SK-N-SH (cell line): ENCODE results near the gene TLE1. TPM values are rescaled to one million over a fixed set of nuclear protein-coding genes. Genes with fewer than 3 reads are reported as not detected.

ENCODE experiments used
- CTCF ChIA-PET: fragments of 300-600, 350-600 bp; formaldehyde crosslinking; extraction: SDS; loops from one replicate; lab custom pipeline; 2021; lab: Yijun Ruan, JAX
- POLR2A ChIA-PET: fragments of 350-600 bp; sonication (Branson Sonifier 250); formaldehyde crosslinking; extraction: SDS; loops from one replicate; lab custom pipeline; 2020; ENCODE audit warnings: antibody characterized with exemption, inconsistent platforms; lab: Yijun Ruan, JAX
- DNase-seq: peaks from one replicate; pipeline ENCODE4 v3.0.0; 2012
- H2AFZ ChIP-seq: fragments of 200-600 bp; sonication (generic); 2 replicates; pipeline ENCODE4 v1.8.1; 2016; ENCODE audit warnings: antibody characterized with exemption, mild to moderate bottlenecking, low read depth
- H3F3A ChIP-seq: fragments of 200-600 bp; sonication (generic); replicated peaks from 2 replicates; pipeline ENCODE3; 2016; ENCODE audit warnings: antibody characterized with exemption, mild to moderate bottlenecking; ENCODE audit not compliant: insufficient read depth
- H3K27ac ChIP-seq, 2 experiments: fragments of 200-500 bp in 1 of 2; fragments of 200-600 bp in 1 of 2; sonication (Bioruptor generic) in 1 of 2; sonication (generic), shearing (Covaris generic) in 1 of 2; 2 replicates each; pipeline versions ENCODE4 v1.5.1 to v1.6.1; 2014 to 2016; ENCODE audit warnings: low read depth in 2 of 2, inconsistent platforms in 1 of 2, low read length in 1 of 2, mild to moderate bottlenecking in 1 of 2, mixed read lengths in 1 of 2
- H3K27me3 ChIP-seq: fragments of 200-600 bp; sonication (generic), shearing (Covaris generic); 2 replicates; pipeline ENCODE4 v1.6.1; 2016; ENCODE audit warnings: mixed run types; ENCODE audit not compliant: insufficient read depth
- H3K36me3 ChIP-seq, 2 experiments: fragments of 200-500 bp in 1 of 2; fragments of 200-600 bp in 1 of 2; sonication (Bioruptor generic) in 1 of 2; sonication (generic) in 1 of 2; replicated peaks in 1 of 2; 2 replicates each; pipeline versions ENCODE3 to v1.5.1; 2014 to 2016; ENCODE audit warnings: low read length in 1 of 2, mild to moderate bottlenecking in 1 of 2; ENCODE audit not compliant: insufficient read depth in 2 of 2, control insufficient read depth in 1 of 2
- H3K4me1 ChIP-seq, 2 experiments: fragments of 200-500 bp in 1 of 2; fragments of 200-600 bp in 1 of 2; sonication (Bioruptor generic) in 1 of 2; sonication (generic), shearing (Covaris generic) in 1 of 2; 2 replicates each; pipeline versions ENCODE4 v1.5.1 to v1.6.1; 2014 to 2016; ENCODE audit warnings: low read depth in 1 of 2, low read length in 1 of 2, mixed run types in 1 of 2; ENCODE audit not compliant: insufficient read depth in 2 of 2, control insufficient read depth in 1 of 2
- H3K4me2 ChIP-seq: fragments of 200-600 bp; sonication (generic), shearing (Covaris generic); 2 replicates; pipeline ENCODE4 v1.6.1; 2017; ENCODE audit warnings: mixed run types
- H3K4me3 ChIP-seq, 2 experiments: fragments of 200-500 bp in 1 of 2; fragments of 200-600 bp in 1 of 2; sonication (Bioruptor generic) in 1 of 2; sonication (generic), shearing (Covaris generic) in 1 of 2; 2 replicates each; pipeline versions ENCODE4 v1.5.1 to v1.8.1; 2014 to 2016; ENCODE audit warnings: low read depth in 2 of 2, inconsistent platforms in 1 of 2, low read length in 1 of 2, mild to moderate bottlenecking in 1 of 2, mixed read lengths in 1 of 2, moderate library complexity in 1 of 2
- H3K79me2 ChIP-seq: fragments of 200-600 bp; sonication (generic); 2 replicates; pipeline ENCODE4 v1.8.1; 2017; ENCODE audit warnings: mild to moderate bottlenecking; ENCODE audit not compliant: insufficient read depth
- H3K9ac ChIP-seq: fragments of 200-600 bp; sonication (generic); 2 replicates; pipeline ENCODE4 v1.6.1; 2017; ENCODE audit warnings: mixed run types
- H3K9me2 ChIP-seq: fragments of 200-600 bp; sonication (generic); 2 replicates; pipeline ENCODE4 v1.6.1; 2017; ENCODE audit warnings: mixed run types
- H3K9me3 ChIP-seq: fragments of 200-600 bp; sonication (generic); 2 replicates; pipeline ENCODE4 v1.6.1; 2017; ENCODE audit warnings: mixed run types, mild to moderate bottlenecking, moderate library complexity
- H4K20me1 ChIP-seq: fragments of 200-600 bp; sonication (generic); 2 replicates; pipeline ENCODE4 v1.6.1; 2017; ENCODE audit warnings: mild to moderate bottlenecking, mixed run types; ENCODE audit not compliant: insufficient read depth
- EP300 ChIP-seq, 2 experiments: IDR thresholded peaks; 2 replicates each; pipeline versions ENCODE4 v1.4.0 to v1.6.1; 2012; ENCODE audit warnings: borderline replicate concordance in 1 of 2, low read depth in 1 of 2, low read length in 1 of 2
- EZH2phosphoT487 ChIP-seq: fragments of 200-600 bp; sonication (generic); IDR thresholded peaks from 2 replicates; pipeline ENCODE4 v1.6.1; 2017; ENCODE audit warnings: low read depth, mixed run types, mild to moderate bottlenecking, antibody characterized with exemption, moderate library complexity, borderline replicate concordance
- FOSL2 ChIP-seq: IDR thresholded peaks from 2 replicates; pipeline ENCODE4 v1.4.0; 2012; ENCODE audit warnings: low read depth, mild to moderate bottlenecking, moderate library complexity, borderline replicate concordance
- FOXJ3 ChIP-seq: sonication (generic); formaldehyde crosslinking; IDR thresholded peaks from 2 replicates; pipeline ENCODE4 v1.5.1; 2020; ENCODE audit warnings: mild to moderate bottlenecking, missing genetic modification reagents
- GATA2 ChIP-seq: sonication (generic); formaldehyde crosslinking; IDR thresholded peaks from 2 replicates; pipeline ENCODE4 v1.5.0; 2020; ENCODE audit warnings: mild to moderate bottlenecking, missing genetic modification reagents
- IRF3 ChIP-seq: fragments of 150-350 bp; IDR thresholded peaks from 2 replicates; pipeline ENCODE4 v1.6.1; 2016; ENCODE audit warnings: mild to moderate bottlenecking, low read depth, low read length
- MEF2A ChIP-seq: IDR thresholded peaks from 2 replicates; pipeline ENCODE4 v1.4.0; 2012; ENCODE audit warnings: low read depth, borderline replicate concordance
- MXI1 ChIP-seq: IDR thresholded peaks from 2 replicates; pipeline ENCODE4 v1.6.1; 2012; ENCODE audit warnings: mild to moderate bottlenecking, low read depth, low read length, improper control_type of control experiment
- NFIC ChIP-seq: IDR thresholded peaks from 2 replicates; pipeline ENCODE4 v1.4.0; 2012; ENCODE audit warnings: borderline replicate concordance
- RFX5 ChIP-seq: IDR thresholded peaks from 2 replicates; pipeline ENCODE4 v1.6.1; 2012; ENCODE audit warnings: mild to moderate bottlenecking, improper control_type of control experiment, low read length
- SIN3A ChIP-seq: IDR thresholded peaks from 2 replicates; pipeline ENCODE4 v1.6.1; 2012; ENCODE audit warnings: low read depth, mild to moderate bottlenecking, low read length, moderate library complexity, borderline replicate concordance
- SMC3 ChIP-seq: IDR thresholded peaks from 2 replicates; pipeline ENCODE4 v1.6.1; 2012; ENCODE audit warnings: low read depth, low read length, improper control_type of control experiment
- TAF1 ChIP-seq: IDR thresholded peaks from 2 replicates; pipeline ENCODE4 v1.6.1; 2012; ENCODE audit warnings: low read depth, mild to moderate bottlenecking, low read length, moderate library complexity, borderline replicate concordance
- TCF12 ChIP-seq: IDR thresholded peaks from 2 replicates; pipeline ENCODE4 v1.4.0; 2012
- USF1 ChIP-seq: IDR thresholded peaks from 2 replicates; pipeline ENCODE4 v1.4.0; 2012; ENCODE audit warnings: low read depth, borderline replicate concordance
- YY1 ChIP-seq: IDR thresholded peaks from 2 replicates; pipeline ENCODE4 v1.4.0; 2012; ENCODE audit warnings: low read depth, mild to moderate bottlenecking
- WGBS: methylation state at CpG from one replicate; pipeline ENCODE4 v1.1.6; 2017; ENCODE audit warnings: low lambda C conversion rate; 5-methylcytosine and 5-hydroxymethylcytosine counted together
- polyA plus RNA-seq, 3 experiments: library from polyadenylated mRNA; depleted of rRNA; stranded (reverse); fragments of >200 nt; gene quantifications; 2 replicates each; pipeline ENCODE4 v1.2.3, GENCODE V29; 2012

The TLE1 gene
- polyA plus RNA-seq, 1 of the 3 experiments (the other 2 are of a cell fraction): 33.0 TPM

- Histone ChIP-seq H3K9me2 (no peaks in the 10 kb centered on the region), H3K79me2 (no peaks in the 10 kb centered on the region), H2AFZ (no peak overlapping the region), H3K4me3 (no peak overlapping the region), H3K9me3 (no peaks in the 10 kb centered on the region), H3K27me3 (no peaks in the 10 kb centered on the region), H3K36me3 (peaks cover 4 to 12% of the 10 kb centered on the region in 2 experiments), H3K4me2 (no peak overlapping the region), H3K9ac (no peak overlapping the region)
- DNase-seq: no peak
- WGBS: 95% methylated on average over 13 of the region's 13 CpGs
- CTCF ChIA-PET: interaction anchor here (1.1 kb wide), 1 partner anchor 64 kb away, joined by 4 read pairs; no protein-coding TSS in a partner anchor
- no peak for TF ChIP-seq RFX5
- no peak for TF ChIP-seq EZH2phosphoT487
- no peak for TF ChIP-seq TCF12
- no peak for TF ChIP-seq FOSL2
- no peak for TF ChIP-seq SIN3A
- no peak for TF ChIP-seq YY1
- TF ChIP-seq TAF1: no peak
- TF ChIP-seq SMC3: no peak
- no peak for TF ChIP-seq GATA2
- TF ChIP-seq IRF3: no peak
- TF ChIP-seq MEF2A: no peak
- TF ChIP-seq NFIC: no peak
- TF ChIP-seq MXI1: no peak
- no peak for TF ChIP-seq USF1
- no peak for TF ChIP-seq FOXJ3 (CRISPR knock-in tag)
- TF ChIP-seq, all 33 proteins: peak for 0
- POLR2A ChIA-PET: interaction anchor here (0.6 kb wide), 2 partner anchors 960 to 1782 kb away, joined by 3 read pairs; no protein-coding TSS in a partner anchor
- peaks cover 0 to 2% of the 10 kb centered on the region in 2 experiments; a peak in 1 of 4 replicates for H3K4me1 ChIP-seq
- H3F3A ChIP-seq: no peaks in the 10 kb centered on the region
- no peaks in the 10 kb centered on the region for H4K20me1 ChIP-seq
- no peak overlapping the region for H3K27ac ChIP-seq
Measured at GRCh38 chr9:81622471-81623255, 66.7 kb downstream of the TLE1 start.

- CTCF ChIA-PET: interaction anchor here (1.1 kb wide), 1 partner anchor 65 kb away, joined by 4 read pairs; no protein-coding TSS in a partner anchor
Measured at GRCh38 chr9:81621785-81622259, 67.5 kb downstream of the TLE1 start.

More at GRCh38 chr9:81621785-81622259, 67.5 kb downstream of the TLE1 start:
- Histone ChIP-seq H3K9ac (no peak overlapping the region), H3K79me2 (no peaks in the 10 kb centered on the region), H4K20me1 (no peaks in the 10 kb centered on the region), H3K27me3 (no peaks in the 10 kb centered on the region)
- WGBS: 93% methylated on average over 9 of the region's 11 CpGs
- POLR2A ChIA-PET: interaction anchor here (0.6 kb wide), 2 partner anchors 959 to 1783 kb away, joined by 3 read pairs; no protein-coding TSS in a partner anchor
- TF ChIP-seq NFIC (no peak), EP300 (IDR thresholded peaks at IDR 0.05; ENCODE audit: borderline replicate concordance in 1 of 2, low read depth in 1 of 2, low read length in 1 of 2) (no peak)
- TF ChIP-seq, all 33 proteins: peak for 0
- no peak overlapping the region for H3K27ac ChIP-seq
- no peak overlapping the region for H3K4me2 ChIP-seq
- DNase-seq: no peak
- H3K9me3 ChIP-seq: no peaks in the 10 kb centered on the region
- no peaks in the 10 kb centered on the region for H3F3A ChIP-seq
- H3K4me1 ChIP-seq: peaks cover 0 to 2% of the 10 kb centered on the region in 2 experiments; a peak in 1 of 4 replicates
- H3K9me2 ChIP-seq: no peaks in the 10 kb centered on the region
- no peak overlapping the region for H2AFZ ChIP-seq
- peaks cover 4 to 12% of the 10 kb centered on the region in 2 experiments for H3K36me3 ChIP-seq
- no peak overlapping the region for H3K4me3 ChIP-seq
